Mesendoderm (in vitro differentiated cells): Measurements from ENCODE around the gene ZNF410.

ENCODE experiments used
- DNase-seq: peaks from one replicate; pipeline ENCODE4 v3.0.0; 2013
- H2AK5ac ChIP-seq: 2 replicates; pipeline ENCODE4 v1.6.1; 2013; ENCODE audit warnings: low read length, inconsistent platforms
- H2BK120ac ChIP-seq: 2 replicates; pipeline ENCODE4 v1.6.1; 2013; ENCODE audit warnings: low read depth, mild to moderate bottlenecking, low read length, moderate library complexity, mixed read lengths
- H2BK15ac ChIP-seq: replicated peaks from 2 replicates; pipeline ENCODE4 v1.6.1; 2013; ENCODE audit warnings: low read depth, mild to moderate bottlenecking, moderate library complexity
- H2BK5ac ChIP-seq: 2 replicates; pipeline ENCODE4 v1.6.1; 2013; ENCODE audit warnings: low read length, inconsistent platforms
- H3K18ac ChIP-seq: 2 replicates; pipeline ENCODE4 v1.6.1; 2013; ENCODE audit warnings: mild to moderate bottlenecking, low read length, mixed read lengths
- H3K23ac ChIP-seq: one replicate; pipeline ENCODE4 v1.6.1; 2013; ENCODE audit warnings: low read length
- H3K27ac ChIP-seq: 2 replicates; pipeline ENCODE4 v1.5.1; 2013; ENCODE audit warnings: low read depth, mild to moderate bottlenecking, inconsistent platforms, low read length, moderate library complexity
- H3K27me3 ChIP-seq: 2 replicates; pipeline ENCODE4 v1.6.1; 2013; ENCODE audit warnings: low read length, control low read depth, mild to moderate bottlenecking, inconsistent platforms; ENCODE audit not compliant: insufficient read depth, poor library complexity
- H3K36me3 ChIP-seq: 2 replicates; pipeline ENCODE4 v1.6.1; 2013; ENCODE audit warnings: low read length, inconsistent platforms; ENCODE audit not compliant: control insufficient read depth, insufficient read depth
- H3K4ac ChIP-seq: one replicate; pipeline ENCODE4 v1.6.1; 2013; ENCODE audit warnings: low read depth, mild to moderate bottlenecking, low read length, moderate library complexity
- H3K4me1 ChIP-seq: 2 replicates; pipeline ENCODE4 v1.6.1; 2013; ENCODE audit warnings: low read depth, low read length, inconsistent platforms; ENCODE audit not compliant: control insufficient read depth
- H3K4me2 ChIP-seq: 2 replicates; pipeline ENCODE4 v1.6.1; 2013; ENCODE audit warnings: low read length
- H3K4me3 ChIP-seq: 2 replicates; pipeline ENCODE4 v1.5.1; 2013; ENCODE audit warnings: mild to moderate bottlenecking, low read length
- H3K56ac ChIP-seq: one replicate; pipeline ENCODE4 v1.6.1; 2013; ENCODE audit warnings: low read length
- H3K79me1 ChIP-seq: 2 replicates; pipeline ENCODE4 v1.6.1; 2013; ENCODE audit warnings: low read length, inconsistent platforms
- H3K79me2 ChIP-seq: 2 replicates; pipeline ENCODE4 v1.6.1; 2013; ENCODE audit warnings: mild to moderate bottlenecking, low read length; ENCODE audit not compliant: control insufficient read depth, insufficient read depth
- H3K9ac ChIP-seq: 2 replicates; pipeline ENCODE4 v1.6.1; 2013; ENCODE audit warnings: low read length, inconsistent platforms
- H4K5ac ChIP-seq: one replicate; pipeline ENCODE4 v1.6.1; 2013; ENCODE audit warnings: low read length
- H4K8ac ChIP-seq: one replicate; pipeline ENCODE4 v1.6.1; 2013; ENCODE audit warnings: low read depth, mild to moderate bottlenecking, control low read depth, low read length, moderate library complexity
- WGBS: extraction: QIAGEN DNeasy Blood & Tissue Kit; methylation state at CpG from one replicate; pipeline ENCODE4 v1.1.7; 2013; ENCODE audit warnings: low lambda C conversion rate, missing lambda C conversion rate; ENCODE audit not compliant: insufficient coverage; ENCODE audit errors: extremely low coverage; 5-methylcytosine and 5-hydroxymethylcytosine counted together

The ZNF410 gene

GRCh38 chr14:73961192-73961591 lies 74.5 kb downstream of the ZNF410 start:
- Histone ChIP-seq H2AK5ac (no peak overlapping the region), H3K79me2 (no peaks in the 10 kb centered on the region), H3K56ac (no peak overlapping the region), H3K4me1 (no peaks in the 10 kb centered on the region), H4K5ac (no peak overlapping the region), H3K18ac (no peak overlapping the region), H3K23ac (no peak overlapping the region), H3K4ac (no peak overlapping the region), H3K9ac (no peak overlapping the region), H3K4me3 (no peak overlapping the region), H3K4me2 (no peak overlapping the region), H2BK120ac (no peak overlapping the region), H3K79me1 (no peaks in the 10 kb centered on the region), H3K27ac (no peak overlapping the region), H3K36me3 (peaks cover 8% of the 10 kb centered on the region), H4K8ac (no peak overlapping the region), H3K27me3 (no peaks in the 10 kb centered on the region), H2BK15ac (no peak overlapping the region), H2BK5ac (no peak overlapping the region)
- no peak for DNase-seq
- WGBS = no CpG with 5 or more reads among the region's 12 CpGs

GRCh38 chr14:73965216-73965615 lies 78.6 kb downstream of the ZNF410 start:
- H4K5ac ChIP-seq = no peak overlapping the region

GRCh38 chr14:73968885-73969284 lies 82.2 kb downstream of the ZNF410 start:
- no peak overlapping the region for H3K23ac ChIP-seq
- H3K18ac ChIP-seq = no peak overlapping the region
- no peaks in the 10 kb centered on the region for H3K79me2 ChIP-seq
- H4K5ac ChIP-seq = no peak overlapping the region
- no peak overlapping the region for H3K27ac ChIP-seq
- no peak overlapping the region for H4K8ac ChIP-seq
- no peak overlapping the region for H3K4me3 ChIP-seq
- H3K4me2 ChIP-seq = no peak overlapping the region
- no peaks in the 10 kb centered on the region for H3K36me3 ChIP-seq
- no CpG with 5 or more reads among the region's 2 CpGs for WGBS
- H3K4me1 ChIP-seq = no peaks in the 10 kb centered on the region
- no peak overlapping the region for H2BK120ac ChIP-seq
- no peak overlapping the region for H2BK5ac ChIP-seq
- H3K9ac ChIP-seq = no peak overlapping the region
- no peak overlapping the region for H2AK5ac ChIP-seq
- H2BK15ac ChIP-seq = no peak overlapping the region
- H3K56ac ChIP-seq = no peak overlapping the region
- no peaks in the 10 kb centered on the region for H3K79me1 ChIP-seq
- no peaks in the 10 kb centered on the region for H3K27me3 ChIP-seq
- no peak overlapping the region for H3K4ac ChIP-seq
- no peak for DNase-seq

More at GRCh38 chr14:73965216-73965615, 78.6 kb downstream of the ZNF410 start:
- Histone ChIP-seq H2BK120ac (no peak overlapping the region), H3K27ac (no peak overlapping the region), H3K4me3 (no peak overlapping the region), H4K8ac (no peak overlapping the region), H3K4ac (no peak overlapping the region), H2BK15ac (no peak overlapping the region), H3K18ac (no peak overlapping the region), H3K79me2 (no peaks in the 10 kb centered on the region), H3K23ac (no peak overlapping the region), H3K56ac (no peak overlapping the region), H2AK5ac (no peak overlapping the region), H3K4me1 (no peaks in the 10 kb centered on the region), H3K9ac (no peak overlapping the region), H2BK5ac (no peak overlapping the region), H3K36me3 (peaks cover 6% of the 10 kb centered on the region), H3K79me1 (no peaks in the 10 kb centered on the region), H3K27me3 (no peaks in the 10 kb centered on the region), H3K4me2 (no peak overlapping the region)
- DNase-seq = no peak
- WGBS = no CpG with 5 or more reads among the region's 4 CpGs

DNA sequence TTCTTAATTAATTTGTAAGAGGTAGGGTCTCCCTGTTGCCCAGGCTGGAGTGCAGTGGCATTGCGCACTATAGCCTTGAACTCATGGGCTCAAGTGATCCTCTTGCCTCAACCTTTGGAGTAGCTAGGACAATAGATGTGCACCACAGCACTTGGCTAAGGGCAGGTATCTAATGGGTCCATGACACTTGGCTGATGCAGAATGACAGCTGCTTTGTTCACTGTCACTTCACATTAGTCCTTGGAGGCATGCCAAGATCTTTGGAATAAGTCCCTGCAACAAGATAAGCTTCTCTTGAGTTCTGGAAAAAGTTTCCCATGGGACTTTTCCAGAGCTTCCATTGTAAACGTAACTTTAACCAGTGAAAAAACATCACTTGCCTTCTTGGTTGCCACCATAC lies 86.8 kb downstream of the ZNF410 start:
- H2BK15ac ChIP-seq = no peak overlapping the region
- H3K36me3 ChIP-seq = no peaks in the 10 kb centered on the region
- no CpG with 5 or more reads among the region's 2 CpGs for WGBS
- H3K23ac ChIP-seq = no peak overlapping the region
- DNase-seq = no peak
- no peak overlapping the region for H3K27ac ChIP-seq
- no peak overlapping the region for H2BK120ac ChIP-seq
- H3K79me2 ChIP-seq = no peaks in the 10 kb centered on the region
- no peak overlapping the region for H3K18ac ChIP-seq
- no peaks in the 10 kb centered on the region for H3K4me1 ChIP-seq
- no peak overlapping the region for H2BK5ac ChIP-seq
- no peak overlapping the region for H3K4me2 ChIP-seq
- no peak overlapping the region for H2AK5ac ChIP-seq
- no peak overlapping the region for H3K56ac ChIP-seq
- no peak overlapping the region for H4K5ac ChIP-seq
- H3K4me3 ChIP-seq = no peak overlapping the region
- H3K27me3 ChIP-seq = no peaks in the 10 kb centered on the region
- no peak overlapping the region for H4K8ac ChIP-seq
- no peaks in the 10 kb centered on the region for H3K79me1 ChIP-seq
- H3K4ac ChIP-seq = no peak overlapping the region
- no peak overlapping the region for H3K9ac ChIP-seq

- Histone ChIP-seq H2BK15ac (no peak overlapping the region), H3K9ac (no peak overlapping the region), H3K4me2 (no peak overlapping the region), H3K27me3 (no peaks in the 10 kb centered on the region), H4K5ac (no peak overlapping the region), H3K79me1 (no peaks in the 10 kb centered on the region), H2BK5ac (no peak overlapping the region), H2AK5ac (no peak overlapping the region), H3K18ac (no peak overlapping the region), H3K4me1 (no peaks in the 10 kb centered on the region), H3K4me3 (no peak overlapping the region), H3K36me3 (no peaks in the 10 kb centered on the region), H3K23ac (no peak overlapping the region), H3K4ac (no peak overlapping the region), H3K27ac (no peak overlapping the region), H4K8ac (no peak overlapping the region), H3K79me2 (no peaks in the 10 kb centered on the region), H2BK120ac (no peak overlapping the region), H3K56ac (no peak overlapping the region)
- WGBS = no CpG with 5 or more reads among the region's 6 CpGs
- no peak for DNase-seq
Measured at GRCh38 chr14:73976125-73976524, 89.5 kb downstream of the ZNF410 start.

GRCh38 chr14:73977896-73978295 lies 91.2 kb downstream of the ZNF410 start:
- Histone ChIP-seq H3K36me3 (no peaks in the 10 kb centered on the region), H2BK15ac (no peak overlapping the region), H3K18ac (no peak overlapping the region), H3K4me1 (no peaks in the 10 kb centered on the region), H2BK120ac (no peak overlapping the region), H4K5ac (no peak overlapping the region), H3K4ac (no peak overlapping the region), H3K9ac (no peak overlapping the region), H3K27me3 (no peaks in the 10 kb centered on the region), H3K27ac (no peak overlapping the region), H2AK5ac (no peak overlapping the region), H2BK5ac (no peak overlapping the region), H3K4me3 (no peak overlapping the region), H3K23ac (no peak overlapping the region), H4K8ac (no peak overlapping the region), H3K56ac (no peak overlapping the region), H3K4me2 (no peak overlapping the region), H3K79me1 (no peaks in the 10 kb centered on the region), H3K79me2 (no peaks in the 10 kb centered on the region)
- no CpG with 5 or more reads among the region's 4 CpGs for WGBS
- no peak for DNase-seq
